HepG2 (cell line): ENCODE measurements around the gene ATRNL1. TPM values are rescaled to one million over a fixed set of nuclear protein-coding genes. Genes with fewer than 3 reads are reported as not detected.

Source experiments
- ATAC-seq: fragments of 200-7000 bp; cut with Tn5 transposase; 3 replicates; pipeline ENCODE4 v1.9.1; 2020; ENCODE audit warnings: mild to moderate bottlenecking, moderate library complexity
- BruUV-seq: library from RNA; stranded (reverse); fragments of 400-500 nt; replicated peaks from 2 replicates; lab custom pipeline; 2021; lab: Mats Ljungman, UMichigan
- CTCF ChIA-PET: fragments of 300-600 bp; formaldehyde crosslinking; extraction: SDS; loops from one replicate; lab custom pipeline; 2021; ENCODE audit warnings: low total read pairs, inconsistent platforms, low intra/inter-chr PET ratio; lab: Yijun Ruan, JAX
- POLR2A ChIA-PET: fragments of 350-600 bp; sonication (Branson Sonifier 250); formaldehyde crosslinking; loops from one replicate; lab custom pipeline; 2020; ENCODE audit warnings: antibody characterized with exemption, inconsistent platforms; lab: Yijun Ruan, JAX
- DNase-seq: peaks from one replicate; pipeline ENCODE4 v3.0.0-alpha.2; 2015; ENCODE audit warnings: low spot score
- FAIRE-seq: peaks from 3 replicates; lab custom pipeline; 2011; peaks lifted over from hg19 to GRCh38; lab: Jason Lieb, UNC
- H2AFZ ChIP-seq: one replicate; pipeline ENCODE4 v1.6.1; 2011; ENCODE audit warnings: low read length, inconsistent platforms
- H3K27ac ChIP-seq: fragments of 300-600 bp; 3 replicates; pipeline ENCODE4 v1.8.0; 2011; ENCODE audit warnings: mixed run types, mild to moderate bottlenecking, mixed read lengths, low read length, inconsistent platforms; ENCODE audit not compliant: insufficient read depth; ENCODE audit errors: extremely low read length
- H3K27me3 ChIP-seq, 2 experiments: fragments of 200-600 bp in 1 of 2; 2 replicates in 1 of 2; 3 replicates in 1 of 2; pipeline versions ENCODE4 v1.6.0 to v1.8.0; 2011; ENCODE audit warnings: low read length in 2 of 2, mild to moderate bottlenecking in 2 of 2, moderate library complexity in 2 of 2, inconsistent platforms in 1 of 2; ENCODE audit not compliant: insufficient read depth in 2 of 2, control insufficient read depth in 1 of 2
- H3K36me3 ChIP-seq, 2 experiments: fragments of 200-600 bp in 1 of 2; replicated peaks in 1 of 2; 2 replicates in 1 of 2; 3 replicates in 1 of 2; pipeline versions ENCODE4 v1.5.1 to v1.8.0; 2011; ENCODE audit warnings: low read length in 2 of 2, inconsistent platforms in 1 of 2; ENCODE audit not compliant: insufficient read depth in 2 of 2, control insufficient read depth in 1 of 2
- H3K4me1 ChIP-seq: 2 replicates; pipeline ENCODE4 v1.5.1; 2012; ENCODE audit warnings: low read length, inconsistent platforms; ENCODE audit not compliant: insufficient read depth
- H3K4me2 ChIP-seq: 2 replicates; pipeline ENCODE4 v1.6.0; 2011; ENCODE audit warnings: low read depth, low read length, inconsistent platforms
- H3K4me3 ChIP-seq, 3 experiments: fragments of 200-600 bp in 1 of 3; sonication (generic), shearing (Covaris generic) in 1 of 3; replicated peaks in 1 of 3; 2 replicates each; pipeline ENCODE4 v1.5.1; 2011 to 2016; ENCODE audit warnings: low read length in 3 of 3, inconsistent platforms in 2 of 3, low read depth in 2 of 3, mild to moderate bottlenecking in 2 of 3, control low read depth in 1 of 3, mixed read lengths in 1 of 3; ENCODE audit not compliant: insufficient read depth in 1 of 3
- H3K79me2 ChIP-seq: one replicate; pipeline ENCODE4 v1.6.1; 2011; ENCODE audit warnings: low read length, inconsistent platforms; ENCODE audit not compliant: insufficient read depth
- H3K9ac ChIP-seq: 2 replicates; pipeline ENCODE4 v1.6.0; 2011; ENCODE audit warnings: mild to moderate bottlenecking, low read depth, low read length, inconsistent platforms; ENCODE audit not compliant: insufficient read depth
- H3K9me3 ChIP-seq: 2 replicates; pipeline ENCODE4 v1.5.1; 2012; ENCODE audit warnings: mild to moderate bottlenecking, low read length
- H4K20me1 ChIP-seq: 2 replicates; pipeline ENCODE4 v1.6.0; 2011; ENCODE audit warnings: inconsistent platforms, mild to moderate bottlenecking, low read length, moderate library complexity; ENCODE audit not compliant: insufficient read depth
- CHCHD3 ChIP-seq: sonication (generic); formaldehyde crosslinking; IDR thresholded peaks from 2 replicates; pipeline ENCODE4 v1.8.0; 2022; ENCODE audit warnings: mild to moderate bottlenecking, missing genetic modification reagents, moderate library complexity
- FIP1L1 ChIP-seq: fragments of 200-400 bp; formaldehyde crosslinking; IDR thresholded peaks from 2 replicates; pipeline ENCODE4 v1.6.1; 2018; ENCODE audit warnings: low read depth, mild to moderate bottlenecking, low read length, moderate library complexity, borderline replicate concordance; ENCODE audit not compliant: insufficient read depth
- FOXK1 ChIP-seq: sonication (generic); formaldehyde crosslinking; IDR thresholded peaks from 2 replicates; pipeline ENCODE4 v1.4.0; 2020; ENCODE audit warnings: low read depth, missing genetic modification reagents, borderline replicate concordance
- HNRNPH1 ChIP-seq: fragments of 200-400 bp; formaldehyde crosslinking; optimal IDR thresholded peaks from 2 replicates; pipeline ENCODE3; 2017; ENCODE audit warnings: mild to moderate bottlenecking, low read depth, low read length
- PLRG1 ChIP-seq: fragments of 450-650 bp; conservative IDR thresholded peaks from 2 replicates; pipeline ENCODE4 v1.6.1; 2016
- SNAPC2 ChIP-seq: sonication (generic); formaldehyde crosslinking; IDR thresholded peaks from 2 replicates; pipeline ENCODE4 v1.8.1; 2022; ENCODE audit warnings: mild to moderate bottlenecking, missing genetic modification reagents
- SP4 ChIP-seq: sonication (generic); formaldehyde crosslinking; IDR thresholded peaks from 2 replicates; pipeline ENCODE4 v1.8.1; 2023; ENCODE audit warnings: mild to moderate bottlenecking, missing genetic modification reagents
- WGBS: methylation state at CpG from one replicate; pipeline ENCODE4 v1.1.6; 2017; ENCODE audit warnings: low lambda C conversion rate; 5-methylcytosine and 5-hydroxymethylcytosine counted together
- in situ Hi-C: cut with HindIII; loops from 2 replicates; pipeline ENCODE4 v1.10.0; 2017; ENCODE audit warnings: low pct_unique_long_range_greater_than_20kb; ENCODE audit not compliant: extremely low pct_ligation_motif_present
- intact Hi-C: fragments of 100-400 bp; cut with micrococcal nuclease; formaldehyde crosslinking; loops from one replicate; pipeline ENCODE4 v1.10.0; 2022; ENCODE audit not compliant: unreplicated experiment
- polyA plus RNA-seq, 8 experiments: library from polyadenylated mRNA; depleted of rRNA in 3 of 8; stranded (reverse) in 7 of 8; unstranded in 1 of 8; fragments of >200 nt; fragmentation: Illumina TruSeq in 4 of 8; extraction: Trizol in 4 of 8; gene quantifications; 2 replicates each; pipeline versions ENCODE4 v1.2.1 to v1.2.3, GENCODE V29; 2011 to 2016; ENCODE audit warnings: low read depth in 4 of 8, missing spikeins in 1 of 8, mixed read lengths in 1 of 8; ENCODE audit not compliant: insufficient read depth in 1 of 8
- total RNA-seq, 5 experiments: library from RNA; depleted of rRNA; stranded (reverse); fragments of >200 nt; fragmentation: Illumina TruSeq; extraction: Trizol; gene quantifications; 2 replicates each; pipeline ENCODE4 v1.2.3, GENCODE V29; 2016; ENCODE audit warnings: low read depth in 1 of 5
- TF ChIP-seq, protein P1 (sequence below): sonication (generic); formaldehyde crosslinking; IDR thresholded peaks from 2 replicates; pipeline ENCODE4 v1.5.1; 2020; ENCODE audit warnings: mild to moderate bottlenecking, missing genetic modification reagents, moderate library complexity

ATRNL1 gene
- total and polyA plus RNA-seq, 2 of the 13 experiments (the other 11 are each of a cell fraction or from before 2014, with no cell fraction given) = 0.04 TPM; not detected in 1

GRCh38 chr10:115895166-115895565 lies 802.0 kb downstream of the ATRNL1 start:
- Histone ChIP-seq H3K27me3 (no peaks in the 10 kb centered on the region; a peak in 1 of 5 replicates), H3K4me1 (no peaks in the 10 kb centered on the region), H2AFZ (no peak overlapping the region), H3K36me3 (no peaks in the 10 kb centered on the region), H3K9ac (no peak overlapping the region), H3K4me3 (no peak overlapping the region), H3K4me2 (no peak overlapping the region), H4K20me1 (no peaks in the 10 kb centered on the region), H3K27ac (no peak overlapping the region), H3K79me2 (no peaks in the 10 kb centered on the region), H3K9me3 (no peaks in the 10 kb centered on the region)
- FAIRE-seq (no peak), ATAC-seq (no peak), DNase-seq (no peak)
- intact Hi-C loops = no loop called here
- WGBS = 7% methylated on average over 3 of the region's 7 CpGs
- TF ChIP-seq SNAPC2 (CRISPR knock-in tag) (no peak), FIP1L1 (no peak), CHCHD3 (CRISPR knock-in tag) (no peak), SP4 (no peak), FOXK1 (CRISPR knock-in tag) (no peak), PLRG1 (no peak), HNRNPH1 (no peak)
- TF ChIP-seq, protein P1, sequence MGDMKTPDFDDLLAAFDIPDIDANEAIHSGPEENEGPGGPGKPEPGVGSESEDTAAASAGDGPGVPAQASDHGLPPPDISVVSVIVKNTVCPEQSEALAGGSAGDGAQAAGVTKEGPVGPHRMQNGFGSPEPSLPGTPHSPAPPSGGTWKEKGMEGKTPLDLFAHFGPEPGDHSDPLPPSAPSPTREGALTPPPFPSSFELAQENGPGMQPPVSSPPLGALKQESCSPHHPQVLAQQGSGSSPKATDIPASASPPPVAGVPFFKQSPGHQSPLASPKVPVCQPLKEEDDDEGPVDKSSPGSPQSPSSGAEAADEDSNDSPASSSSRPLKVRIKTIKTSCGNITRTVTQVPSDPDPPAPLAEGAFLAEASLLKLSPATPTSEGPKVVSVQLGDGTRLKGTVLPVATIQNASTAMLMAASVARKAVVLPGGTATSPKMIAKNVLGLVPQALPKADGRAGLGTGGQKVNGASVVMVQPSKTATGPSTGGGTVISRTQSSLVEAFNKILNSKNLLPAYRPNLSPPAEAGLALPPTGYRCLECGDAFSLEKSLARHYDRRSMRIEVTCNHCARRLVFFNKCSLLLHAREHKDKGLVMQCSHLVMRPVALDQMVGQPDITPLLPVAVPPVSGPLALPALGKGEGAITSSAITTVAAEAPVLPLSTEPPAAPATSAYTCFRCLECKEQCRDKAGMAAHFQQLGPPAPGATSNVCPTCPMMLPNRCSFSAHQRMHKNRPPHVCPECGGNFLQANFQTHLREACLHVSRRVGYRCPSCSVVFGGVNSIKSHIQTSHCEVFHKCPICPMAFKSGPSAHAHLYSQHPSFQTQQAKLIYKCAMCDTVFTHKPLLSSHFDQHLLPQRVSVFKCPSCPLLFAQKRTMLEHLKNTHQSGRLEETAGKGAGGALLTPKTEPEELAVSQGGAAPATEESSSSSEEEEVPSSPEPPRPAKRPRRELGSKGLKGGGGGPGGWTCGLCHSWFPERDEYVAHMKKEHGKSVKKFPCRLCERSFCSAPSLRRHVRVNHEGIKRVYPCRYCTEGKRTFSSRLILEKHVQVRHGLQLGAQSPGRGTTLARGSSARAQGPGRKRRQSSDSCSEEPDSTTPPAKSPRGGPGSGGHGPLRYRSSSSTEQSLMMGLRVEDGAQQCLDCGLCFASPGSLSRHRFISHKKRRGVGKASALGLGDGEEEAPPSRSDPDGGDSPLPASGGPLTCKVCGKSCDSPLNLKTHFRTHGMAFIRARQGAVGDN = no peak
- CTCF ChIA-PET = no interaction called here
- POLR2A ChIA-PET = no interaction called here
- in situ Hi-C loops = no loop called here
- no TSS peak for BruUV-seq
